IMR-90 (cell line): ENCODE results near the gene CTIF. TPM values are rescaled to one million over a fixed set of nuclear protein-coding genes. Genes with fewer than 3 reads are reported as not detected.
A peak's percentile ranks its signal among the peaks of the same experiment; 100 is the strongest.

Experiments used
- ATAC-seq: fragments of 200-7000 bp; cut with Tn5 transposase; 2 replicates; pipeline ENCODE4 v1.9.1; 2020; ENCODE audit warnings: low read depth, mild to moderate bottlenecking, moderate library complexity
- BruUV-seq: library from RNA; stranded (reverse); fragments of 400-500 nt; replicated peaks from 2 replicates; lab custom pipeline; 2021; lab: Mats Ljungman, UMichigan
- CTCF ChIA-PET: fragments of 300-600 bp; formaldehyde crosslinking; extraction: SDS; loops from one replicate; lab custom pipeline; 2021; ENCODE audit warnings: antibody characterized with exemption; lab: Yijun Ruan, JAX
- POLR2A ChIA-PET: fragments of 300-600 bp; sonication (Branson Sonifier 250); formaldehyde crosslinking; loops from one replicate; lab custom pipeline; 2022; ENCODE audit warnings: antibody characterized with exemption; ENCODE audit not compliant: unreplicated experiment; lab: Charles Lee
- DNase-seq: peaks from one replicate; pipeline ENCODE4 v3.0.0; 2013
- H2AFZ ChIP-seq: replicated peaks from 2 replicates; pipeline ENCODE3; 2013; ENCODE audit warnings: low read length, mild to moderate bottlenecking; ENCODE audit not compliant: poor library complexity
- H2AK5ac ChIP-seq: 2 replicates; pipeline ENCODE4 v1.6.1; 2013; ENCODE audit warnings: low read depth, low read length, inconsistent platforms
- H2AK9ac ChIP-seq: replicated peaks from 2 replicates; pipeline ENCODE3; 2013; ENCODE audit warnings: mild to moderate bottlenecking, low read depth, low read length, moderate library complexity; ENCODE audit not compliant: poor library complexity
- H2BK120ac ChIP-seq: 2 replicates; pipeline ENCODE4 v1.6.1; 2013; ENCODE audit warnings: low read depth, low read length, inconsistent platforms
- H2BK15ac ChIP-seq: 3 replicates; pipeline ENCODE4 v1.6.1; 2013; ENCODE audit warnings: low read depth, low read length, inconsistent platforms
- H2BK20ac ChIP-seq: 2 replicates; pipeline ENCODE4 v1.6.1; 2013; ENCODE audit warnings: low read depth, mild to moderate bottlenecking, inconsistent platforms, low read length, moderate library complexity
- H2BK5ac ChIP-seq: 2 replicates; pipeline ENCODE4 v1.6.1; 2013; ENCODE audit warnings: mild to moderate bottlenecking, low read depth, low read length, inconsistent platforms; ENCODE audit not compliant: poor library complexity, severe bottlenecking
- H3K14ac ChIP-seq: replicated peaks from 2 replicates; pipeline ENCODE4 v1.6.1; 2013; ENCODE audit warnings: low read depth, low read length, inconsistent platforms
- H3K18ac ChIP-seq: 2 replicates; pipeline ENCODE4 v1.6.1; 2013; ENCODE audit warnings: low read depth, low read length, control low read depth
- H3K23ac ChIP-seq: 2 replicates; pipeline ENCODE4 v1.6.1; 2013; ENCODE audit warnings: low read depth, low read length, inconsistent platforms
- H3K27ac ChIP-seq: 2 replicates; pipeline ENCODE4 v1.5.1; 2013; ENCODE audit warnings: mild to moderate bottlenecking, control low read depth, low read length; ENCODE audit not compliant: insufficient read depth
- H3K27me3 ChIP-seq: 2 replicates; pipeline ENCODE4 v1.6.1; 2013; ENCODE audit warnings: low read length; ENCODE audit not compliant: control insufficient read depth, insufficient read depth
- H3K36me3 ChIP-seq: 2 replicates; pipeline ENCODE4 v1.6.1; 2013; ENCODE audit warnings: low read length, mixed read lengths; ENCODE audit not compliant: control insufficient read depth, insufficient read depth
- H3K4ac ChIP-seq: 2 replicates; pipeline ENCODE4 v1.6.1; 2013; ENCODE audit warnings: low read depth, low read length, inconsistent platforms
- H3K4me1 ChIP-seq: 2 replicates; pipeline ENCODE4 v1.6.1; 2013; ENCODE audit warnings: low read length, mixed read lengths; ENCODE audit not compliant: control insufficient read depth, insufficient read depth
- H3K4me2 ChIP-seq: 2 replicates; pipeline ENCODE4 v1.6.1; 2013; ENCODE audit warnings: low read depth, mild to moderate bottlenecking, control low read depth, low read length, moderate library complexity
- H3K4me3 ChIP-seq: 2 replicates; pipeline ENCODE4 v1.5.1; 2013; ENCODE audit warnings: low read depth, mild to moderate bottlenecking, control low read depth, low read length, moderate library complexity; ENCODE audit not compliant: insufficient read depth
- H3K56ac ChIP-seq: 2 replicates; pipeline ENCODE4 v1.6.1; 2013; ENCODE audit warnings: low read length, inconsistent platforms; ENCODE audit not compliant: insufficient read depth; ENCODE audit errors: extremely low read depth
- H3K79me1 ChIP-seq, 2 experiments: 2 replicates each; pipeline ENCODE4 v1.6.1; 2013; ENCODE audit warnings: low read length in 2 of 2, inconsistent platforms in 1 of 2, low read depth in 1 of 2
- H3K9ac ChIP-seq: 2 replicates; pipeline ENCODE4 v1.6.1; 2013; ENCODE audit warnings: low read depth, low read length, control low read depth
- H3K9me1 ChIP-seq: 2 replicates; pipeline ENCODE4 v1.6.1; 2013; ENCODE audit warnings: low read length, inconsistent platforms; ENCODE audit not compliant: insufficient read depth
- H3K9me3 ChIP-seq: 2 replicates; pipeline ENCODE4 v1.6.1; 2013; ENCODE audit warnings: low read length; ENCODE audit not compliant: control insufficient read depth, insufficient read depth
- H4K20me1 ChIP-seq: 2 replicates; pipeline ENCODE4 v1.6.1; 2013; ENCODE audit warnings: low read length, inconsistent platforms; ENCODE audit not compliant: insufficient read depth
- H4K5ac ChIP-seq: 2 replicates; pipeline ENCODE4 v1.6.1; 2013; ENCODE audit warnings: mild to moderate bottlenecking, low read depth, low read length, control low read depth
- H4K8ac ChIP-seq, 2 experiments: 2 replicates each; pipeline ENCODE4 v1.6.1; 2013; ENCODE audit warnings: low read depth in 2 of 2, low read length in 2 of 2, control low read depth in 1 of 2, inconsistent platforms in 1 of 2
- H4K91ac ChIP-seq: 2 replicates; pipeline ENCODE4 v1.6.1; 2013; ENCODE audit warnings: low read depth, low read length, inconsistent platforms; ENCODE audit not compliant: insufficient read depth
- BHLHE40 ChIP-seq: fragments of 150-350 bp; IDR thresholded peaks from 2 replicates; pipeline ENCODE4 v1.6.1; 2016; ENCODE audit warnings: mild to moderate bottlenecking, low read depth, low read length
- CTCF ChIP-seq: conservative IDR thresholded peaks from 2 replicates; pipeline ENCODE4 v1.5.1; 2012; ENCODE audit warnings: mild to moderate bottlenecking, low read depth, low read length, improper control_type of control experiment
- FOS ChIP-seq: fragments of 150-350 bp; IDR thresholded peaks from 2 replicates; pipeline ENCODE4 v1.6.1; 2016; ENCODE audit warnings: low read depth, low read length
- RAD21 ChIP-seq: IDR thresholded peaks from 2 replicates; pipeline ENCODE4 v1.6.1; 2012; ENCODE audit warnings: low read length, improper control_type of control experiment
- RFX5 ChIP-seq: IDR thresholded peaks from 2 replicates; pipeline ENCODE4 v1.8.0; 2012; ENCODE audit warnings: low read depth, mild to moderate bottlenecking, low read length, moderate library complexity
- WGBS, 2 experiments: methylation state at CpG; one replicate each; pipeline versions ENCODE4 v1.1.5 to v1.1.7; 2013; ENCODE audit warnings: missing lambda C conversion rate in 2 of 2; ENCODE audit not compliant: insufficient read length in 1 of 2; ENCODE audit errors: extremely low coverage in 2 of 2; 5-methylcytosine and 5-hydroxymethylcytosine counted together
- dilution Hi-C: fragments of 300-500 bp; cut with HindIII; formaldehyde crosslinking; loops from one replicate; pipeline ENCODE4 v1.14.3; 2018; ENCODE audit warnings: low sequenced_read_pairs; ENCODE audit not compliant: unreplicated experiment
- in situ Hi-C: fragments of 300-500 bp; cut with MboI; formaldehyde crosslinking; loops from 3 replicates; pipeline ENCODE4 v1.14.3; 2019; ENCODE audit warnings: low sequenced_read_pairs, inconsistent platforms, mixed read lengths
- intact Hi-C: fragments of 100-400 bp; cut with micrococcal nuclease; formaldehyde crosslinking; loops from 2 replicates; pipeline ENCODE4 v1.10.0; 2022
- polyA plus RNA-seq, 3 experiments: library from polyadenylated mRNA; depleted of rRNA; stranded (reverse); fragments of >200 nt; gene quantifications; 2 replicates each; pipeline ENCODE4 v1.2.3, GENCODE V29; 2012; ENCODE audit warnings: low replicate concordance in 1 of 3
- total RNA-seq: library from RNA; depleted of rRNA; stranded (reverse); fragments of >200 nt; gene quantifications from 2 replicates; pipeline ENCODE4 v1.2.3, GENCODE V29; 2012

The CTIF gene
- total and polyA plus RNA-seq, 2 of the 4 experiments (the other 2 are of a cell fraction): 25.1 to 57.0 TPM

GRCh38 chr18:48815581-48816324, 276.9 kb downstream of the CTIF start:
- Histone ChIP-seq H3K79me1 (peaks cover 28 to 63% of the 10 kb centered on the region in 2 experiments), H3K4me2 (no peak overlapping the region), H2AK9ac (no peak overlapping the region), H3K14ac (0 out of 2 replicates have a peak overlapping the region, but pooled peaks have one; percentile 14), H4K8ac (no peak overlapping the region), H3K56ac (no peak overlapping the region), H2BK15ac (no peak overlapping the region), H3K9me3 (no peaks in the 10 kb centered on the region), H4K91ac (no peak overlapping the region), H3K23ac (no peak overlapping the region), H3K27ac (no peak overlapping the region), H2BK20ac (no peak overlapping the region), H3K27me3 (no peaks in the 10 kb centered on the region), H3K4me1 (peaks cover 10% of the 10 kb centered on the region), H3K4me3 (no peak overlapping the region), H4K5ac (no peak overlapping the region), H3K9me1 (peaks cover 26% of the 10 kb centered on the region), H2BK5ac (no peak overlapping the region), H3K18ac (no peak overlapping the region), H4K20me1 (peaks cover 19% of the 10 kb centered on the region), H3K9ac (no peak overlapping the region), H2AFZ (no peak overlapping the region), H2AK5ac (peak overlapping the region; percentile 14; the same call in 1 of the 2 replicates), H2BK120ac (no peak overlapping the region), H3K36me3 (peaks cover 34% of the 10 kb centered on the region), H3K4ac (peak overlapping the region; percentile 19; the same call in 1 of the 2 replicates)
- CTCF ChIA-PET: interaction anchor here (1.0 kb wide), 1 partner anchor 38 kb away, joined by 3 read pairs; no protein-coding TSS in a partner anchor
- POLR2A ChIA-PET: no interaction called here
- ATAC-seq: peak; percentile 31; the same call in 1 of the 2 replicates
- in situ Hi-C loops: no loop called here
- WGBS, 2 experiments: 100% methylated on average over 1 of the region's 5 CpGs; no CpG with 5 or more reads in 1 of the 2 experiments
- BruUV-seq: no TSS peak
- TF ChIP-seq BHLHE40 (no peak), CTCF (no peak), RFX5 (no peak), FOS (0 out of 2 replicates have a peak, but pooled peaks have one; percentile 9), RAD21 (no peak)
- DNase-seq: peak; percentile 62
- intact Hi-C loops: no loop called here
- dilution Hi-C loops: no loop called here
